ENCODE data around the gene KLF7. TPM values are rescaled to one million over a fixed set of nuclear protein-coding genes. Genes with fewer than 3 reads are reported as not detected.

The KLF7 gene
- total and polyA plus RNA-seq, 4 experiments from 2014 or later: 14.1 to 47.1 (median 31.4) TPM

- H3K36me3 Mint-ChIP-seq: peaks cover 0 to 9% of the 10 kb centered on the region in 2 donors
- H3K4me3 Mint-ChIP-seq: no peak overlapping the region
- no peak overlapping the region for H3K27ac Mint-ChIP-seq
- H3K36me3 ChIP-seq (ENCODE audit: insufficient read depth, low read length): no peaks in the 10 kb centered on the region
- POLR2A ChIA-PET (ENCODE audit: partially characterized antibody): no interaction called here
- no peaks in the 10 kb centered on the region for H3K4me1 Mint-ChIP-seq
- H3K27me3 ChIP-seq (ENCODE audit: insufficient read depth, low read length): no peaks in the 10 kb centered on the region
- no peak overlapping the region for H3K27ac ChIP-seq (ENCODE audit: low read depth, low read length)
- no peak for DNase-seq
- intact Hi-C loops (cut with micrococcal nuclease): no loop called here
- H3K27me3 Mint-ChIP-seq: peaks cover 0 to 4% of the 10 kb centered on the region in 2 donors
- no peaks in the 10 kb centered on the region for H3K4me1 ChIP-seq (ENCODE audit: insufficient read depth, low read length)
- H3K9me3 ChIP-seq (ENCODE audit: control insufficient read depth in 1 of 2, low read length in 2 of 2): no peaks in the 10 kb centered on the region
- no peak overlapping the region for H3K4me3 ChIP-seq (ENCODE audit: low read length in 2 of 2)
- CTCF ChIA-PET (ENCODE audit: partially characterized antibody): no interaction called here
- H3K9me3 Mint-ChIP-seq: peaks cover 0 to 7% (median 3%) of the 10 kb centered on the region in 8 donors
Observed at GRCh38 chr2:207183506-207183905, 17.8 kb upstream of the KLF7 start.

DNA sequence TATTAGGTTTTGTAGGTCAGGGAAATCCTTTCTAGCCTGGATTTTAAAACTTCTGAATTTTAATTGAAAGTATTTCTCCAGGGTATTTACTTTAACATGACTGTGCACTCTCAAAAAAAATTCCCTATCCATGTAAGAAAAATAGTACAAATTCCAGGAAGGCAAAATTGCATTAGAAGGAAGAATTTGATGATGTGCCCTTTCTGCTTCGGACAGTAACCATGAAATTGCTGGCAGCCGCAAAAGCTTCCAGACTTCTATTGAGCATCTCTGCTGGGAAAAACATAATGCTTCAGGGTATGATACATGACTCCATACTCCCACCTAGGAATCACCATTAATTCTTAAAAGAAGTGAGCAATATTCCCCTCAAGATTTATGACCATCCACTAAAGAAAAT is 17.2 kb upstream of the KLF7 start:
- DNase-seq: no peak
- peaks cover 0 to 7% (median 3%) of the 10 kb centered on the region in 8 donors for H3K9me3 Mint-ChIP-seq
- H3K36me3 Mint-ChIP-seq: peaks cover 0 to 9% of the 10 kb centered on the region in 2 donors
- no peaks in the 10 kb centered on the region for H3K4me1 Mint-ChIP-seq
- no peaks in the 10 kb centered on the region for H3K27me3 ChIP-seq (ENCODE audit: insufficient read depth, low read length)
- intact Hi-C loops (cut with micrococcal nuclease): no loop called here
- CTCF ChIA-PET (ENCODE audit: partially characterized antibody): no interaction called here
- no peaks in the 10 kb centered on the region for H3K36me3 ChIP-seq (ENCODE audit: insufficient read depth, low read length)
- peaks cover 0 to 4% of the 10 kb centered on the region in 2 donors for H3K27me3 Mint-ChIP-seq
- no peaks in the 10 kb centered on the region for H3K9me3 ChIP-seq (ENCODE audit: control insufficient read depth in 1 of 2, low read length in 2 of 2)
- no peak overlapping the region for H3K4me3 ChIP-seq (ENCODE audit: low read length in 2 of 2)
- no peak overlapping the region for H3K27ac Mint-ChIP-seq
- POLR2A ChIA-PET (ENCODE audit: partially characterized antibody): no interaction called here
- no peak overlapping the region for H3K27ac ChIP-seq (ENCODE audit: low read depth, low read length)
- no peaks in the 10 kb centered on the region for H3K4me1 ChIP-seq (ENCODE audit: insufficient read depth, low read length)
- no peak overlapping the region for H3K4me3 Mint-ChIP-seq

GRCh38 chr2:207181526-207182274 is 16.0 kb upstream of the KLF7 start:
- intact Hi-C loops (cut with micrococcal nuclease): no loop called here
- H3K4me1 Mint-ChIP-seq: no peaks in the 10 kb centered on the region
- POLR2A ChIA-PET (ENCODE audit: partially characterized antibody): interaction anchor here (1.7 kb wide), 1 partner anchor 17 kb away, joined by 4 read pairs; no protein-coding TSS in a partner anchor

DNA sequence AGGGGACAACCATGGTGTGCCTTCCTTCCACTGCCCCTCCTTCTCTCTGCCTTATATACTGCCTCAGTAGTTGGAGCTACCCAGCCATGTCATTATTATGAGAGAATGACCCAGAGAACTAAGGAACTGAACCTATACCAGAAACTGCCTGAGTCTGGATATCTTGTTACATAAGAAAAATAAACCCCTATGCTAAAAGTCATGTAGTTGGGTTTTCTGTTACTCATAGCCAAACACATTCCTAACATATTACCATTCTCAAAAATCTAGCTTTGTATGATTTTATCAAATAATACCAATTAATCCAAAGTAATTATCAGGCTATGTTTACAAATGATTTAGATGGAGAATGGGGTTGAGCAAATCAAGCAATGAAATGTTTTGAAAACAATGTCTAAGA is 15.0 kb upstream of the KLF7 start:
- H3K9me3 ChIP-seq (ENCODE audit: control insufficient read depth in 1 of 2, low read length in 2 of 2): no peaks in the 10 kb centered on the region
- H3K27me3 ChIP-seq (ENCODE audit: insufficient read depth, low read length): no peaks in the 10 kb centered on the region
- H3K4me1 Mint-ChIP-seq: no peaks in the 10 kb centered on the region
- H3K27ac ChIP-seq (ENCODE audit: low read depth, low read length): no peak overlapping the region
- H3K36me3 ChIP-seq (ENCODE audit: insufficient read depth, low read length): no peaks in the 10 kb centered on the region
- H3K9me3 Mint-ChIP-seq: peaks cover 0 to 2% (median 0%) of the 10 kb centered on the region in 8 donors
- H3K4me3 Mint-ChIP-seq: no peak overlapping the region
- POLR2A ChIA-PET (ENCODE audit: partially characterized antibody): interaction anchor here (1.7 kb wide), 1 partner anchor 16 kb away, joined by 4 read pairs; no protein-coding TSS in a partner anchor
- DNase-seq: no peak
- no peaks in the 10 kb centered on the region for H3K27me3 Mint-ChIP-seq
- CTCF ChIA-PET (ENCODE audit: partially characterized antibody): interaction anchor here (1.3 kb wide), 1 partner anchor 12 kb away, joined by 4 read pairs; no protein-coding TSS in a partner anchor
- intact Hi-C loops (cut with micrococcal nuclease): no loop called here
- no peak overlapping the region for H3K4me3 ChIP-seq (ENCODE audit: low read length in 2 of 2)
- no peaks in the 10 kb centered on the region for H3K36me3 Mint-ChIP-seq
- H3K27ac Mint-ChIP-seq: no peak overlapping the region
- H3K4me1 ChIP-seq (ENCODE audit: insufficient read depth, low read length): no peaks in the 10 kb centered on the region

More at GRCh38 chr2:207181526-207182274, 16.0 kb upstream of the KLF7 start:
- no peak overlapping the region for H3K4me3 ChIP-seq (ENCODE audit: low read length in 2 of 2)
- H3K9me3 Mint-ChIP-seq: peaks cover 0 to 2% (median under 1%) of the 10 kb centered on the region in 8 donors
- no peaks in the 10 kb centered on the region for H3K36me3 ChIP-seq (ENCODE audit: insufficient read depth, low read length)
- CTCF ChIA-PET (ENCODE audit: partially characterized antibody): no interaction called here
- no peaks in the 10 kb centered on the region for H3K27me3 ChIP-seq (ENCODE audit: insufficient read depth, low read length)
- no peaks in the 10 kb centered on the region for H3K27me3 Mint-ChIP-seq
- no peak overlapping the region for H3K27ac Mint-ChIP-seq
- no peak overlapping the region for H3K27ac ChIP-seq (ENCODE audit: low read depth, low read length)
- no peak overlapping the region for H3K4me3 Mint-ChIP-seq
- no peaks in the 10 kb centered on the region for H3K9me3 ChIP-seq (ENCODE audit: control insufficient read depth in 1 of 2, low read length in 2 of 2)
- DNase-seq: no peak
- H3K36me3 Mint-ChIP-seq: peaks cover 0 to 5% of the 10 kb centered on the region in 2 donors
- no peaks in the 10 kb centered on the region for H3K4me1 ChIP-seq (ENCODE audit: insufficient read depth, low read length)

- no peaks in the 10 kb centered on the region for H3K36me3 Mint-ChIP-seq
- Histone ChIP-seq H3K9me3 (ENCODE audit: control insufficient read depth in 1 of 2, low read length in 2 of 2) (no peaks in the 10 kb centered on the region), H3K27ac (ENCODE audit: low read depth, low read length) (no peak overlapping the region), H3K4me3 (ENCODE audit: low read length in 2 of 2) (no peak overlapping the region), H3K27me3 (ENCODE audit: insufficient read depth, low read length) (no peaks in the 10 kb centered on the region), H3K36me3 (ENCODE audit: insufficient read depth, low read length) (no peaks in the 10 kb centered on the region), H3K4me1 (ENCODE audit: insufficient read depth, low read length) (no peaks in the 10 kb centered on the region)
- H3K27ac Mint-ChIP-seq: no peak overlapping the region
- ChIA-PET CTCF (ENCODE audit: partially characterized antibody) (no interaction called here), POLR2A (ENCODE audit: partially characterized antibody) (interaction anchor here (0.8 kb wide), 1 partner anchor 9 kb away, joined by 3 read pairs; no protein-coding TSS in a partner anchor)
- H3K4me3 Mint-ChIP-seq: no peak overlapping the region
- peaks cover 0 to 2% (median 0%) of the 10 kb centered on the region in 8 donors for H3K9me3 Mint-ChIP-seq
- DNase-seq: no peak
- no peaks in the 10 kb centered on the region for H3K27me3 Mint-ChIP-seq
- intact Hi-C loops (cut with micrococcal nuclease): no loop called here
- H3K4me1 Mint-ChIP-seq: no peaks in the 10 kb centered on the region
Observed at GRCh38 chr2:207176247-207176646, 10.5 kb upstream of the KLF7 start.

GRCh38 chr2:207173641-207174040 is 7.9 kb upstream of the KLF7 start:
- CTCF ChIA-PET (ENCODE audit: partially characterized antibody): no interaction called here
- no peaks in the 10 kb centered on the region for H3K4me1 Mint-ChIP-seq
- H3K9me3 Mint-ChIP-seq: peaks cover 0 to 5% (median 0%) of the 10 kb centered on the region in 8 donors
- peaks cover 0 to 5% of the 10 kb centered on the region in 2 donors for H3K27me3 Mint-ChIP-seq
- no peaks in the 10 kb centered on the region for H3K36me3 ChIP-seq (ENCODE audit: insufficient read depth, low read length)
- POLR2A ChIA-PET (ENCODE audit: partially characterized antibody): no interaction called here
- no peak overlapping the region for H3K27ac Mint-ChIP-seq
- no peak for DNase-seq
- no peaks in the 10 kb centered on the region for H3K9me3 ChIP-seq (ENCODE audit: control insufficient read depth in 1 of 2, low read length in 2 of 2)
- no peak overlapping the region for H3K27ac ChIP-seq (ENCODE audit: low read depth, low read length)
- H3K4me3 ChIP-seq (ENCODE audit: low read length in 2 of 2): no peak overlapping the region
- H3K4me1 ChIP-seq (ENCODE audit: insufficient read depth, low read length): no peaks in the 10 kb centered on the region
- intact Hi-C loops (cut with micrococcal nuclease): no loop called here
- H3K4me3 Mint-ChIP-seq: no peak overlapping the region
- H3K36me3 Mint-ChIP-seq: no peaks in the 10 kb centered on the region
- H3K27me3 ChIP-seq (ENCODE audit: insufficient read depth, low read length): no peaks in the 10 kb centered on the region

- Histone ChIP-seq H3K4me1 (ENCODE audit: insufficient read depth, low read length) (peaks cover 30% of the 10 kb centered on the region), H3K9me3 (ENCODE audit: control insufficient read depth in 1 of 2, low read length in 2 of 2) (no peaks in the 10 kb centered on the region), H3K4me3 (ENCODE audit: low read length in 2 of 2) (peak overlapping the region; percentile 5 to 67), H3K27ac (ENCODE audit: low read depth, low read length) (peak overlapping the region; percentile 97), H3K36me3 (ENCODE audit: insufficient read depth, low read length) (no peaks in the 10 kb centered on the region), H3K27me3 (ENCODE audit: insufficient read depth, low read length) (no peaks in the 10 kb centered on the region)
- intact Hi-C loops (cut with micrococcal nuclease): loop anchor here (2.0 to 10.0 kb wide), 9 partner anchors 35 to 1097 kb away; partner anchors contain the start of genes EEF1B2, FASTKD2, INO80D and MDH1B
- ChIA-PET POLR2A (ENCODE audit: partially characterized antibody) (interaction anchor here (0.7 to 8.3 kb wide), 13 partner anchors 9 to 1099 kb away, joined by 3 to 298 read pairs (median 5); partner anchors contain the start of genes CREB1, METTL21A and PIKFYVE), CTCF (ENCODE audit: partially characterized antibody) (interaction anchor here (0.8 to 4.1 kb wide), 5 partner anchors 11 to 306 kb away, joined by 3 to 42 read pairs (median 4); no protein-coding TSS in a partner anchor)
- peaks cover 0 to 5% (median 0%) of the 10 kb centered on the region in 8 donors for H3K9me3 Mint-ChIP-seq
- H3K36me3 Mint-ChIP-seq: peaks cover 0 to 14% of the 10 kb centered on the region in 2 donors
- peaks cover 3 to 10% of the 10 kb centered on the region in 2 donors for H3K27me3 Mint-ChIP-seq
- peaks cover 19 to 47% (median 30%) of the 10 kb centered on the region in 4 donors for H3K4me1 Mint-ChIP-seq
- DNase-seq: peak in 1 of 5 donors; percentile 10
- peak overlapping the region; percentile 92 to 98 (median 94) for H3K27ac Mint-ChIP-seq
- peak overlapping the region; percentile 89 to 99 (median 92) for H3K4me3 Mint-ChIP-seq
Observed at GRCh38 chr2:207167099-207167923, 1.6 kb upstream of the KLF7 start.

Data from CD4-positive, alpha-beta memory T cell (primary cell).